GM12865 (cell line): ENCODE measurements around the gene GALNT9.
"Not testable (repeated sequence)": the region's sequence is repeated elsewhere in the genome, so short reads cannot be mapped to it uniquely, and the experiment has no call there.

Experiments
- DNase-seq: peaks from one replicate; pipeline ENCODE4 v3.0.0; 2010; ENCODE audit warnings: low read depth
- H3K4me3 ChIP-seq: 2 replicates; pipeline ENCODE4 v1.5.1; 2011; ENCODE audit warnings: mild to moderate bottlenecking, low read depth, low read length, control low read depth
- CTCF ChIP-seq: IDR thresholded peaks from 2 replicates; pipeline ENCODE4 v1.5.1; 2011; ENCODE audit warnings: low read length, control low read depth, low read depth, inconsistent platforms; ENCODE audit not compliant: insufficient read depth; ENCODE audit errors: missing control alignments

Gene GALNT9

GRCh38 chr12:132309596-132310086, 19.7 kb downstream of the GALNT9 start:
- no peak for DNase-seq
- H3K4me3 ChIP-seq: no peak overlapping the region
- no peak for TF ChIP-seq CTCF

- no peak overlapping the region for H3K4me3 ChIP-seq
- DNase-seq: no peak
- no peak for TF ChIP-seq CTCF
These were observed 20.4 kb downstream of the GALNT9 start for GRCh38 chr12:132308853-132309595.

- no peak for DNase-seq
- H3K4me3 ChIP-seq: no peak overlapping the region
- no peak for TF ChIP-seq CTCF
These were observed 21.2 kb downstream of the GALNT9 start for GRCh38 chr12:132307976-132308852.

- no peak for TF ChIP-seq CTCF
- H3K4me3 ChIP-seq: no peak overlapping the region
- no peak for DNase-seq
These were observed 22.6 kb downstream of the GALNT9 start for GRCh38 chr12:132306885-132307191.

- H3K4me3 ChIP-seq: no peak overlapping the region
- no peak for DNase-seq
- no peak for TF ChIP-seq CTCF
These were observed 23.2 kb downstream of the GALNT9 start for GRCh38 chr12:132305991-132306884.

GRCh38 chr12:132305560-132305966, 23.8 kb downstream of the GALNT9 start:
- H3K4me3 ChIP-seq: no peak overlapping the region
- no peak for TF ChIP-seq CTCF
- DNase-seq: no peak

- not testable (repeated sequence) for DNase-seq, H3K4me3 ChIP-seq
These were observed 24.5 kb downstream of the GALNT9 start for GRCh38 chr12:132304866-132305265.

- not testable (repeated sequence) for H3K4me3 ChIP-seq, DNase-seq
These were observed 25.5 kb downstream of the GALNT9 start for GRCh38 chr12:132303853-132304373.
